ENCODE results near the gene CHMP4B.

GRCh38 chr20:33857722-33858563 is 46.8 kb downstream of the CHMP4B start:
- TF ChIP-seq CTCF (IDR thresholded peaks at IDR 0.05) (no peak), POLR2A (IDR thresholded peaks at IDR 0.05) (no peak)

All from sigmoid colon (tissue), 3 donors.